GM19023 (cell line): ENCODE measurements around the gene ADRA1B.

Source experiments
- ATAC-seq: cut with Tn5 transposase; IDR thresholded peaks from one replicate; pipeline ENCODE4 v1.9.1; 2021; ENCODE audit warnings: mild to moderate bottlenecking, moderate library complexity; ENCODE audit not compliant: unreplicated experiment

The ADRA1B gene

GRCh38 chr5:159915904-159916840 lies at the start of gene ADRA1B:
ADRA1B (plus strand) TSS chr5:159916482; CDS start chr5:159916906, 424 bp downstream.
- ATAC-seq = peak; percentile 72

GRCh38 chr5:159873680-159874079 lies 42.6 kb upstream of the ADRA1B start:
- ATAC-seq = no peak

- no peak for ATAC-seq
Observed at GRCh38 chr5:159874263-159874662, 42.0 kb upstream of the ADRA1B start.

GRCh38 chr5:159877016-159877415 lies 39.3 kb upstream of the ADRA1B start:
- ATAC-seq = no peak

GRCh38 chr5:159877894-159878448 lies 38.3 kb upstream of the ADRA1B start:
- ATAC-seq = no peak

GRCh38 chr5:159878988-159879471 lies 37.3 kb upstream of the ADRA1B start:
- ATAC-seq = no peak

- ATAC-seq = no peak
Observed at GRCh38 chr5:159880676-159881075, 35.6 kb upstream of the ADRA1B start.

GRCh38 chr5:159881967-159882366 lies 34.3 kb upstream of the ADRA1B start:
- no peak for ATAC-seq

GRCh38 chr5:159883522-159883950 lies 32.7 kb upstream of the ADRA1B start:
- no peak for ATAC-seq

GRCh38 chr5:159884917-159885620 lies 31.2 kb upstream of the ADRA1B start:
- ATAC-seq = no peak

- ATAC-seq = no peak
Observed at GRCh38 chr5:159886296-159886695, 30.0 kb upstream of the ADRA1B start.

- ATAC-seq = no peak
Observed at GRCh38 chr5:159887050-159887449, 29.2 kb upstream of the ADRA1B start.

- ATAC-seq = no peak
Observed at GRCh38 chr5:159888860-159889259, 27.4 kb upstream of the ADRA1B start.

- no peak for ATAC-seq
Observed at GRCh38 chr5:159890141-159890540, 26.1 kb upstream of the ADRA1B start.

GRCh38 chr5:159891371-159891770 lies 24.9 kb upstream of the ADRA1B start:
- ATAC-seq = no peak

GRCh38 chr5:159893040-159893695 lies 23.1 kb upstream of the ADRA1B start:
- no peak for ATAC-seq

GRCh38 chr5:159894149-159894720 lies 22.0 kb upstream of the ADRA1B start:
- ATAC-seq = no peak

- no peak for ATAC-seq
Observed at GRCh38 chr5:159897786-159898393, 18.4 kb upstream of the ADRA1B start.

GRCh38 chr5:159899067-159900049 lies 16.9 kb upstream of the ADRA1B start:
- ATAC-seq = no peak
